GM12878 (cell line): Measurements from ENCODE around the gene ELOF1. TPM values are rescaled to one million over a fixed set of nuclear protein-coding genes. Genes with fewer than 3 reads are reported as not detected.

Experiments
- ATAC-seq: fragments of 200-7000 bp; cut with Tn5 transposase; 3 replicates; pipeline ENCODE4 v1.9.1; 2020; ENCODE audit warnings: mild to moderate bottlenecking, moderate library complexity
- BruUV-seq: library from RNA; stranded (reverse); fragments of 400-500 nt; replicated peaks from 2 replicates; lab custom pipeline; 2021; lab: Mats Ljungman, UMichigan
- CTCF ChIA-PET: fragments of 300-600 bp; sonication (Branson Sonifier 250); formaldehyde crosslinking; extraction: SDS; loops from one replicate; lab custom pipeline; 2021; ENCODE audit warnings: inconsistent platforms; lab: Yijun Ruan, JAX
- POLR2A ChIA-PET: fragments of 350-600 bp; formaldehyde crosslinking; extraction: SDS; loops from one replicate; lab custom pipeline; 2021; ENCODE audit warnings: inconsistent platforms; lab: Charles Lee
- RAD21 ChIA-PET: fragments of 300-600 bp; sonication (Branson Sonifier 250); formaldehyde crosslinking; loops from one replicate; lab custom pipeline; 2023; ENCODE audit warnings: antibody characterized with exemption; ENCODE audit not compliant: unreplicated experiment; lab: Charles Lee
- SMC1A ChIA-PET: fragments of 300-600 bp; sonication (Branson Sonifier 250); formaldehyde crosslinking; loops from one replicate; lab custom pipeline; 2023; ENCODE audit not compliant: unreplicated experiment, uncharacterized antibody; lab: Charles Lee
- DNase-seq: peaks from one replicate; pipeline ENCODE4 v3.0.0-alpha.2; 2011; ENCODE audit warnings: low read depth, low spot score
- FAIRE-seq: peaks from 3 replicates; lab custom pipeline; 2011; peaks lifted over from hg19 to GRCh38; lab: Jason Lieb, UNC
- H2AFZ ChIP-seq: 2 replicates; pipeline ENCODE4 v1.6.0; 2011; ENCODE audit warnings: low read depth, low read length, control low read depth; ENCODE audit not compliant: control insufficient read depth
- H3K27ac ChIP-seq: 2 replicates; pipeline ENCODE4 v1.5.1; 2011; ENCODE audit warnings: control low read depth; ENCODE audit not compliant: control insufficient read depth, insufficient read depth
- H3K27me3 ChIP-seq, 2 experiments: replicated peaks in 1 of 2; 2 replicates each; pipeline versions ENCODE4 v1.6.0 to v1.6.1; 2011; ENCODE audit warnings: low read length in 1 of 2; ENCODE audit not compliant: control insufficient read depth in 2 of 2, insufficient read depth in 2 of 2
- H3K36me3 ChIP-seq, 2 experiments: 2 replicates each; pipeline ENCODE4 v1.5.1; 2011; ENCODE audit warnings: low read length in 1 of 2; ENCODE audit not compliant: control insufficient read depth in 2 of 2, insufficient read depth in 2 of 2
- H3K4me1 ChIP-seq: 2 replicates; pipeline ENCODE4 v1.6.1; 2011; ENCODE audit warnings: mild to moderate bottlenecking, low read length, moderate library complexity, mixed read lengths; ENCODE audit not compliant: control insufficient read depth, insufficient read depth
- H3K4me2 ChIP-seq: 2 replicates; pipeline ENCODE4 v1.6.0; 2011; ENCODE audit warnings: control low read depth; ENCODE audit not compliant: control insufficient read depth, insufficient read depth
- H3K4me3 ChIP-seq: fragments of 200-600 bp; sonication (generic); 2 replicates; pipeline ENCODE4 v1.5.1; 2016
- H3K79me2 ChIP-seq: 2 replicates; pipeline ENCODE4 v1.6.0; 2011; ENCODE audit warnings: low read length; ENCODE audit not compliant: control insufficient read depth, insufficient read depth
- H3K9ac ChIP-seq: 2 replicates; pipeline ENCODE4 v1.8.0; 2011; ENCODE audit warnings: low read length, control low read depth, mixed read lengths; ENCODE audit not compliant: control insufficient read depth, insufficient read depth
- H3K9me3 ChIP-seq: replicated peaks from 3 replicates; pipeline ENCODE4 v1.5.1; 2011; ENCODE audit warnings: mild to moderate bottlenecking, low read length; ENCODE audit not compliant: control insufficient read depth, insufficient read depth
- H4K20me1 ChIP-seq: 2 replicates; pipeline ENCODE4 v1.6.0; 2011; ENCODE audit not compliant: control insufficient read depth, insufficient read depth
- CEBPB ChIP-seq, 2 experiments: fragments of 150-350 bp in 1 of 2; IDR thresholded peaks; 2 replicates each; pipeline ENCODE4 v1.6.1; 2012 to 2014; ENCODE audit warnings: low read depth in 2 of 2, low read length in 2 of 2, borderline replicate concordance in 1 of 2, inconsistent platforms in 1 of 2
- E2F8 ChIP-seq: fragments of 450-650 bp; IDR thresholded peaks from 2 replicates; pipeline ENCODE4 v1.6.1; 2018; ENCODE audit warnings: mild to moderate bottlenecking, low read depth, moderate library complexity; ENCODE audit not compliant: partially characterized antibody
- EGR1 ChIP-seq, 2 experiments: IDR thresholded peaks; 1 replicate in 1 of 2; 2 replicates in 1 of 2; pipeline ENCODE4 v1.6.1; 2011 to 2012; ENCODE audit warnings: low read depth in 2 of 2, low read length in 2 of 2, borderline replicate concordance in 1 of 2, mild to moderate bottlenecking in 1 of 2, moderate library complexity in 1 of 2
- FOXK2 ChIP-seq: fragments of 450-650 bp; IDR thresholded peaks from 2 replicates; pipeline ENCODE4 v1.6.1; 2017; ENCODE audit warnings: mild to moderate bottlenecking, moderate library complexity
- HSF1 ChIP-seq: fragments of 150-350 bp; IDR thresholded peaks from 2 replicates; pipeline ENCODE4 v1.6.1; 2014; ENCODE audit warnings: mild to moderate bottlenecking, low read depth, low read length
- IRF5 ChIP-seq: fragments of 450-650 bp; IDR thresholded peaks from 2 replicates; pipeline ENCODE4 v1.6.1; 2017; ENCODE audit warnings: borderline replicate concordance
- MTA3 ChIP-seq: IDR thresholded peaks from 2 replicates; pipeline ENCODE4 v1.6.1; 2012; ENCODE audit warnings: low read length, inconsistent platforms, borderline replicate concordance
- NFIC ChIP-seq: IDR thresholded peaks from 2 replicates; pipeline ENCODE4 v1.6.1; 2012; ENCODE audit warnings: low read depth, mild to moderate bottlenecking, inconsistent platforms, low read length, moderate library complexity
- POLR2AphosphoS2 ChIP-seq: IDR thresholded peaks from 2 replicates; pipeline ENCODE4 v1.6.1; 2011; ENCODE audit warnings: low read depth, mild to moderate bottlenecking, low read length, improper control_type of control experiment, moderate library complexity
- POLR2AphosphoS5 ChIP-seq: IDR thresholded peaks from 2 replicates; pipeline ENCODE4 v1.6.1; 2011; ENCODE audit warnings: mild to moderate bottlenecking, low read length, inconsistent platforms
- POU2F2 ChIP-seq: IDR thresholded peaks from 3 replicates; pipeline ENCODE4 v1.6.1; 2011; ENCODE audit warnings: low read depth, mild to moderate bottlenecking, low read length, borderline replicate concordance
- SPI1 ChIP-seq: IDR thresholded peaks from 2 replicates; pipeline ENCODE4 v1.6.1; 2011; ENCODE audit warnings: low read depth, mild to moderate bottlenecking, low read length, moderate library complexity, borderline replicate concordance; ENCODE audit not compliant: insufficient read depth
- SREBF1 ChIP-seq: IDR thresholded peaks from 2 replicates; pipeline ENCODE4 v1.6.1; 2012; ENCODE audit warnings: mild to moderate bottlenecking, low read length
- STAT1 ChIP-seq: fragments of 450-650 bp; conservative IDR thresholded peaks from 2 replicates; pipeline ENCODE4 v1.6.1; 2014; ENCODE audit warnings: antibody characterized with exemption, mild to moderate bottlenecking
- TARDBP ChIP-seq: IDR thresholded peaks from 2 replicates; pipeline ENCODE4 v1.6.1; 2016; ENCODE audit warnings: borderline replicate concordance
- TBL1XR1 ChIP-seq: IDR thresholded peaks from 2 replicates; pipeline ENCODE4 v1.6.1; 2012; ENCODE audit warnings: low read depth, low read length, improper control_type of control experiment
- ZNF384 ChIP-seq: IDR thresholded peaks from 2 replicates; pipeline ENCODE4 v1.6.1; 2012; ENCODE audit warnings: low read depth, mild to moderate bottlenecking, low read length, improper control_type of control experiment, borderline replicate concordance
- WGBS: methylation state at CpG from one replicate; pipeline ENCODE4 v1.1.6; 2016; ENCODE audit warnings: low lambda C conversion rate; ENCODE audit not compliant: insufficient replicate concordance, insufficient coverage; ENCODE audit errors: missing lambda C conversion rate; 5-methylcytosine and 5-hydroxymethylcytosine counted together
- in situ Hi-C: fragments of 300-500 bp; cut with MboI; formaldehyde crosslinking; loops from 9 replicates; pipeline ENCODE4 v1.14.3; 2018; ENCODE audit warnings: mixed read lengths
- intact Hi-C: fragments of 100-400 bp; cut with micrococcal nuclease; formaldehyde crosslinking; loops from one replicate; pipeline ENCODE4 v1.14.2; 2022; ENCODE audit not compliant: unreplicated experiment
- polyA plus RNA-seq, 11 experiments: library from polyadenylated mRNA; depleted of rRNA in 4 of 11; unstranded in 6 of 11; stranded (reverse) in 5 of 11; fragments of >200 nt; fragmentation: Nextera tagmentation in 4 of 11; fragmentation: Illumina TruSeq in 1 of 11; extraction: Ambion mirVana in 4 of 11; extraction: Trizol in 1 of 11; gene quantifications; 1 replicate in 1 of 11; 2 replicates in 10 of 11; pipeline versions ENCODE4 v1.2.1 to v1.2.3, GENCODE V29; 2011 to 2016; ENCODE audit warnings: inconsistent platforms in 2 of 11, missing spikeins in 2 of 11, low read depth in 1 of 11
- total RNA-seq, 4 experiments: library from RNA; depleted of rRNA in 3 of 4; stranded (reverse); fragments of >200 nt in 3 of 4; fragmentation: Illumina TruSeq in 1 of 4; extraction: Trizol in 1 of 4; gene quantifications; 2 replicates each; pipeline versions ENCODE4 v1.2.1 to v1.2.3, GENCODE V29; 2013 to 2021

The ELOF1 gene
- total and polyA plus RNA-seq, 10 of the 15 experiments (the other 5 are each of a cell fraction or from before 2014, with no cell fraction given): 11.7 to 124 (median 92.9) TPM

GRCh38 chr19:11535792-11536595 is 23.0 kb downstream of the ELOF1 start:
- POLR2A ChIA-PET: interaction anchor here (0.6 to 1.3 kb wide), 4 partner anchors 22 to 278 kb away, joined by 3 to 9 read pairs (median 4); partner anchors contain the start of gene ELOF1
- peak overlapping the region; percentile 28; the same call in 1 of the 2 replicates for H3K9ac ChIP-seq
- TF ChIP-seq STAT1 (no peak), POLR2AphosphoS5 (no peak), TARDBP (no peak), SPI1 (no peak), NFIC (no peak), IRF5 (no peak), HSF1 (no peak), TBL1XR1 (no peak), MTA3 (no peak), POLR2AphosphoS2 (no peak), SREBF1 (no peak), FOXK2 (no peak), CEBPB (IDR thresholded peaks at IDR 0.05; ENCODE audit: borderline replicate concordance in 1 of 2, low read depth in 2 of 2, low read length in 2 of 2) (no peak), POU2F2 (no peak), EGR1 (IDR thresholded peaks at IDR 0.05; ENCODE audit: borderline replicate concordance in 1 of 2, low read depth in 2 of 2, low read length in 2 of 2) (peak in 1 of 2 experiments; percentile 88; a peak in 2 of 3 replicates), ZNF384 (no peak), E2F8 (no peak)

More at GRCh38 chr19:11535792-11536595, 23.0 kb downstream of the ELOF1 start:
- FAIRE-seq (peak; percentile 80), ATAC-seq (peak; percentile 89), DNase-seq (no peak)
- Histone ChIP-seq H2AFZ (peak overlapping the region; percentile 86), H3K4me1 (peaks cover 6% of the 10 kb centered on the region), H3K4me3 (peak overlapping the region; percentile 57), H3K36me3 (no peaks in the 10 kb centered on the region), H3K27me3 (no peaks in the 10 kb centered on the region), H3K4me2 (peak overlapping the region; percentile 70), H4K20me1 (no peaks in the 10 kb centered on the region), H3K27ac (no peak overlapping the region), H3K79me2 (no peaks in the 10 kb centered on the region), H3K9me3 (no peaks in the 10 kb centered on the region)
- 4% methylated on average over 50 of the region's 54 CpGs for WGBS
- ChIA-PET SMC1A (interaction anchor here (0.8 to 2.0 kb wide), 14 partner anchors 8 to 276 kb away, joined by 3 to 7 read pairs (median 4); partner anchors contain the start of gene ELOF1), CTCF (interaction anchor here (0.6 to 2.3 kb wide), 25 partner anchors 8 to 303 kb away, joined by 3 to 22 read pairs (median 4); partner anchors contain the start of gene ELOF1), RAD21 (interaction anchor here (0.7 to 1.3 kb wide), 9 partner anchors 16 to 161 kb away, joined by 3 to 13 read pairs (median 4); partner anchors contain the start of genes ELOF1 and SWSAP1)
- in situ Hi-C loops (no loop called here), intact Hi-C loops (loop anchor here (1.0 kb wide), 1 partner anchor 51 kb away; no protein-coding TSS in a partner anchor)
- BruUV-seq: no TSS peak
